GM11168 (cell line): Measurements from ENCODE around the gene MAPK14.

ENCODE experiments used
- in situ Hi-C: fragments of 300-500 bp; cut with MboI; formaldehyde crosslinking; loops from one replicate; pipeline ENCODE4 v1.12.0; 2022; ENCODE audit warnings: low sequenced_read_pairs; ENCODE audit not compliant: unreplicated experiment

Gene MAPK14

DNA sequence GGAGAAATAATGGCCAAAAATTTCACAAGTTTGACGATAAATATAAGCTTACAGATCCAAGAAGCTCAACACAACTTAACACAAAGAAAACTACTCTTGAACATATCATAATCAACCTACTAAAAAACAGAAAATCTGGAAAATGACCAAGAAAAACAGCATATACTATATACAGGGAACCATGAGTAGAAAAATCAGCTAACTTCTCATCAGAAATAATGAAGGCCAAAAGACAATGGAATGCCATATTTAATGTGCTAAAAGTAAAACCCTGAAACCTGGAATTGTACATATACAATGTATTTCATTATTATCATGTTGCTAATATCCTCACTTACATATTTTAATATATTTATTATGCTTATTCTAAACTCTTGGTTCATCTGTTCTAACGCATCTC lies 128.1 kb downstream of the MAPK14 start:
- in situ Hi-C loops: no loop called here

DNA sequence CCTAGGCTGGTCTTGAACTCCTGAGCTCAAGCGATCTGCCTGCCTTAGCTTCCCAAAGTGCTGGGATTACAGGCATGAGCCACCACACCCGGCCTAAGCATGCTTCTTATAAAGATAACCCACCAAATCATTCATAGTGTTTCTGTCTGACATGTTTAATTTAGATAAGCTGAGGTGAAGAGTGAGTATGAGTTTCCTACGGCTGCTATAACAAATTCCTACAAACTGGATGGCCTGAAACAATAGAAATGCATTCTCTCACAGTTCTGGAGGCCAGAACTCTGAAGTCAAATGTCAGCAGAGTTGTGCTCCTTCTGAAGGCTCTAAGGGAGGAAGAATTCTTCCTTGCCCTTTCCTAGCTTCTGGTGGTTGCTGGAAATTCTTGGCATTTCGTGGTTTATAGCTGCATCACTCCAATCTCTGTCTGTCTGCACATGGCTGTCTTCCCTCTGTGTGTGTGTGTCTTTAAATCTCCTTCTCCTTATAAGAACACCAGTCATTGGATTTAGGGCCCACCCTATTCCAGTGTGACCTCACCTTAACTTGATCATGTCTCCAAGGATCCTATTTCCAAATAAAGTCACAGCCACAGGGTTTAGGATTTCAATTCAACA lies 132.6 kb downstream of the MAPK14 start:
- in situ Hi-C loops: no loop called here
